GM12801 (cell line): ENCODE measurements around the gene MARCHF10.

Experiments used
- TF ChIP-seq, protein P1 (sequence below): IDR thresholded peaks from one replicate; pipeline ENCODE4 v1.5.1; 2011; ENCODE audit warnings: control low read depth; ENCODE audit not compliant: insufficient read length; ENCODE audit errors: extremely low read depth

MARCHF10 gene

GRCh38 chr17:62708587-62708986 lies 99.5 kb downstream of the MARCHF10 start:
- TF ChIP-seq, protein P1, sequence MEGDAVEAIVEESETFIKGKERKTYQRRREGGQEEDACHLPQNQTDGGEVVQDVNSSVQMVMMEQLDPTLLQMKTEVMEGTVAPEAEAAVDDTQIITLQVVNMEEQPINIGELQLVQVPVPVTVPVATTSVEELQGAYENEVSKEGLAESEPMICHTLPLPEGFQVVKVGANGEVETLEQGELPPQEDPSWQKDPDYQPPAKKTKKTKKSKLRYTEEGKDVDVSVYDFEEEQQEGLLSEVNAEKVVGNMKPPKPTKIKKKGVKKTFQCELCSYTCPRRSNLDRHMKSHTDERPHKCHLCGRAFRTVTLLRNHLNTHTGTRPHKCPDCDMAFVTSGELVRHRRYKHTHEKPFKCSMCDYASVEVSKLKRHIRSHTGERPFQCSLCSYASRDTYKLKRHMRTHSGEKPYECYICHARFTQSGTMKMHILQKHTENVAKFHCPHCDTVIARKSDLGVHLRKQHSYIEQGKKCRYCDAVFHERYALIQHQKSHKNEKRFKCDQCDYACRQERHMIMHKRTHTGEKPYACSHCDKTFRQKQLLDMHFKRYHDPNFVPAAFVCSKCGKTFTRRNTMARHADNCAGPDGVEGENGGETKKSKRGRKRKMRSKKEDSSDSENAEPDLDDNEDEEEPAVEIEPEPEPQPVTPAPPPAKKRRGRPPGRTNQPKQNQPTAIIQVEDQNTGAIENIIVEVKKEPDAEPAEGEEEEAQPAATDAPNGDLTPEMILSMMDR: no peak

DNA sequence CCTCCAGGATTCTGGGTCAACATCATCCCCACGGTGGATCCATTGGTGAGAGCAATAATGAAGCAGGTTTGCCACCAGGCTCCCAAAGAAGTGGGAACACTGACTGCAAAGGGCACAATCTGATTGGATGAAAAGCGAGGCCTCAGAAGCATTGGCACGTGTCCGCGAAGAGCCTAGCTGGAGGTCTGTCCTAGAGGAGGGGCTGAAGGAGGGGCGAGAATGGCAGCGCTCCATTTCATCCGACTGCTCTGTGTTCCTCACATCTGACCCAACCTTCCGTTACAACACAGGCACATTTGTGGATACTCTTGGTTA lies 100.7 kb downstream of the MARCHF10 start:
- TF ChIP-seq, protein P1: no peak

GRCh38 chr17:62706598-62707424 lies 101.3 kb downstream of the MARCHF10 start:
- TF ChIP-seq, protein P1: no peak

DNA sequence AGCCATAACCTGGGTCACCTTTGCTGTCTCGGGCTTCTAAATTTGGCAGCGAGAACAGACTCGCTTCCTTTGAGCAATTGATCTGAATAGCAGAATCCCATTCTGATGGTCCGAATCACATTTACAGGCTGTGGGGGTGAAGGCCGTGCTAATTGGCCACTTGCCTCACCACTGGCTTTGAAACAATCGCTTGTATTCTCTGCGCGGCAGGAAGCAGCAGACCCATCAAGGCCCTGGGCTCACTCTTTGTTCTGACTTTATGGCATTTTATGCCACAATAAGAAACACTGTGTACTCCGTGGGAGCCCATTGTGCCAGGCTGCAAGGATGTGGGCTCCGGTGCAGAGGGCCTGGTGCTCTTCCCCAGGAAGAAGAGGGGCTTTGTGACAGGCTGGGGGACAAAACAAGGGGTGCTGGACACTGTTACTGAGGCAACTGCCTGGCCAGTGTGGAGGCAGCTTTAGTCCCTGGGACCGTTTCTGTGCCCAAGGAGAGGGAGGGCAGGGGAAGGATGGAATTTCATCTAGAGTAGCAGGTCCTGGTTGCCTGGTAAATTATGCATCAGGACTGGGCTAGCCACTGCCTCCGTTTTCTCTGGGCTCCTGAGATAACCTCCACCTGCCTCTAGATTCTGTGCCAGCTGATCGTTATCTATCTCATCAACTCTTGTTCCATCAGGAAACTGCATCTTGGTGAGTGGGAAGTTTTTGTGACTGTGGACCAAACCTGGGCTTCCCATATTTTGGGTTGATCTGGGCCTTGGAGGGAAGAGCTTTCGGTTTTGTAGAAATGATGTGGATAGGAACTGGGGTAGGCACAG lies 102.1 kb downstream of the MARCHF10 start:
- TF ChIP-seq, protein P1: no peak

- TF ChIP-seq, protein P1: no peak
Measured at GRCh38 chr17:62705156-62705777, 102.8 kb downstream of the MARCHF10 start.

GRCh38 chr17:62704381-62704971 lies 103.6 kb downstream of the MARCHF10 start:
- TF ChIP-seq, protein P1: no peak
